HG03460 (cell line): Measurements from ENCODE around the gene ATG9B.

Experiments used
- ATAC-seq: cut with Tn5 transposase; IDR thresholded peaks from one replicate; pipeline ENCODE4 v1.9.1; 2021; ENCODE audit not compliant: unreplicated experiment

ATG9B gene

DNA sequence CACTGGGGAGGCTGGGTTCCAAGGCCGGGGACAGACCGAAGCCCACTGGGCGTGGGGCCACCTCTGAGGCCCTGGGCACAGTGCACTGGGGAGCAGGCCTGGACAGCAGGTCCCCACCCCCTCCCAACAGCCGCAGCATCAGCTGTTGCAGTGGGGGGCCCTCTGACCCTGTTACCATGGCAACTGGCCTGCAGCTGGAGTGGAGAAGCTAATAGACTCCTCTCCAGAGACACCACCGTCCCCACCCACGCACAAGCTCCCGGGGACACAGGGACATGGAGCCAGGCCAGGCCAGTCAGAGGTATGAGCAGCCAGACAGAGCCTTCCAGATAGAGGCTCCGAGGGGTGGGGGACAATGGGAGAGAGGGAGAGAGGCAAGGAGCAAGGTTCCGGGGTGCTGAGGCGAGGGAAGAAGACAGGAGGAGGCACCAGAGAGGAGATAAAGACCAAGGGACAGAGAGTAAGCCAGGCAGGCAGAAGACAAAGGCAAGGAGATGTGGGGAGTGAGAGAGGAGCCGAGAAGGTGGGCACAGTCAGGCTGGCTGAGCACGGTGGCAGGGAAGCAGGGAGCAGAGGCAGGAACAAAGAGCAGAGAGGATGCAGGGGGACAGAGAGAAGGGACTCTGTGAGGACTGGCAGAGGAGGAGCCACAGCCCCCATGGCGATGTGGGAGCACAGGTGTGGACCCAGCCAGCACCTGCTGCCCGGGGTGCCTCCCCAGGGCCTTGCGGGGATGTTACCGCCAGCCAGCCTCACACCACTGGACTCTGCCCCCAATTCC, 52.9 kb downstream of the ATG9B start:
- no peak for ATAC-seq

DNA sequence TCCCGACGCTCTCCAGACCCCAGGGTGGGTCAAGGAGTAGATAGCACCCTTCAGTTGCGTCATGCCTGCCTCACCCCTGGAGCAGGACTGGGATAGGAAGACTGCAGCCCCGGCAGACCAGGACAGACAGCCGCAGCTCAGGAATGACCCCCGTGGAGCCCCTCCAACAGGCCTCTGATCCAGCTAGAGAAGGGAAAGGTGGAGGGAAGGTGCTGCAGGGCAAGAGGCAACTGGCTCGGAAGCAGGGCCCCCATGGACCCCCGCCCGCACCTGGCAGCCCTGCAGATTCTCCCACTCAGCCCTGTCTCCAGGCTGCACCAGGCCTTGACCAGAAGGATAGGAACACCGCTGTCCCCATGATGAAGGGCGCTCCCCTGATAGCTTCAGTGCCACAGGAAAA, 53.9 kb downstream of the ATG9B start:
- no peak for ATAC-seq

DNA sequence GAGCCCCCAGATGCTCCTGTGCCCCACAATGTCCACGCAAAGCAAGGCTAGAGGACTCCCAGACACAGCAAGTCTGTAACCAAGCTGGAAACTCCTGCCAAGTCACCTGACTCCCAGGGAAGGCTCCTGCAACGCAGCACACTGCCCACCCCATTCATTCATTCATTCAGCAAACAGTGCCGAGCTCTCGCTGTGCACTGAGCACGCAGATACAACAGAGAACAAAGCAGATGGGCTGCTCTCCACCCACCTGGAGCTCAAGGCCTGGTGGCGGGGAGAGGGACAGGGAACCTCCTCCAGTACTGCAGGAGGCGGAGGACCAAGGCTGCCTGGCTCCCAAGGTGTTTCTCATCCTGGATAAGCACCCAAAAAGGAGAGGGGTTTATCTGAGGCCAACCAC, 54.8 kb downstream of the ATG9B start:
- ATAC-seq: no peak

DNA sequence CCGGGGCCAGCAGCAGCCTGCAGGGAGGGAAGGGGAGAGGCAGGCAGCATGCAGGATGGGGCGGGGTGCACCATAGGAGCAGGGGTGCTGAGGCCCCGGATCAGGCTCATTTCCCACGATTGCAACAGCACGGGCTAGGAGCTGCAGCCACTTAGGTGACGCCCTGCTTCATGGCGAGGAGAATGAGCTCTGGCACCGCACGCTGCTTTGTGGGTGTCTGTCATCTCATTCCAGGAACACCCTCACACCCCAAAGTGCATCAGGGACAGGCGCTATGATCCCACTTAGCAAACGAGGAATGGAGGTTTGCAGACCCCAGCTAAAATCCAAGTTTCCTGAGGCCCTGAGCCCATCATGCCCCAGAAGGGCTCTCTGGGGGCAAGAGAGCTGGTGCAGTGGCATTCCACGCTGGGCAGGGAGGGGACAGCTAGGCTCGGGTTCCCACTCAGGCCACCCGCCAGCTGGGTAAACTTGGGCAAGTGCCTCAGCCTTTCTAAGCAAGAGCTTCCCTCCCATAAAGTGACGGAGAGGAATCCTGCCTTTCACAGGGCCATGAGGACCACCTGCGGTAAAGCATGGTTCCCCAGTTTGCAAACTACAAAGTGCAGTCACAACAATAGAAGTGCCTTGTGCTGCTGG, 55.4 kb downstream of the ATG9B start:
- ATAC-seq: no peak

- ATAC-seq: no peak
Observed at GRCh38 chr7:150968056-150968733, 56.1 kb downstream of the ATG9B start.

DNA sequence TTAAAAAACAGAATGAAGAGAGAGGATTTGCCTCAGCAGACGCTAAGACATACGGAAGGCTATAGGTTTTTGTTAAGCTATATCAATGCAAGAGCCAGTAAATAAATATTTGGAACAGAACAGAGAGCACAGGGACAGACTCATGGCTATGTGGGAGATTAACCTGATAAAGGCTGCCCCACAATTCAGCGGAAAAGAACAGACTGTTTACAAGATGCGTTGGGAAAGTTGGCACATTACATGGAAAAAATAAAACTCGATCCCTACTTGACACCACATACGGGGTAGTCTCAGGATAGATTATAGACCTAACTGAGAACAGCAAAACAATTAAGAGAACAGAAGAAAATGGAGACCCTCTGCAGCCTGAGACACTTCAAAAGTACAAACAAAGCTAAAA, 56.9 kb downstream of the ATG9B start:
- no peak for ATAC-seq

GRCh38 chr7:150966002-150966401, 58.3 kb downstream of the ATG9B start:
- no peak for ATAC-seq

- no peak for ATAC-seq
Observed at GRCh38 chr7:150965273-150965830, 58.9 kb downstream of the ATG9B start.
